Left lung (tissue), 10 donors: ENCODE results near the gene CLEC9A. TPM values are rescaled to one million over a fixed set of nuclear protein-coding genes. Genes with fewer than 3 reads are reported as not detected.

Source experiments
- ATAC-seq: fragments of 200-7000 bp; cut with Tn5 transposase; one replicate; pipeline ENCODE4 v1.9.1; 2020; ENCODE audit warnings: moderate library complexity
- DNase-seq, 4 donors: peaks; one replicate each; pipeline ENCODE4 v3.0.0-alpha.2; 2013 to 2020
- H3K27ac ChIP-seq, 2 donors: fragments of 200-600 bp; sonication (generic) in 1 of 2; one replicate each; pipeline versions ENCODE4 v1.5.0 to v1.8.0; 2020 to 2021
- H3K27me3 ChIP-seq, 2 donors: fragments of 200-600 bp; sonication (generic) in 1 of 2; one replicate each; pipeline versions ENCODE4 v1.5.0 to v1.8.0; 2020 to 2021
- H3K36me3 ChIP-seq, 2 donors: fragments of 200-600 bp; sonication (generic) in 1 of 2; one replicate each; pipeline versions ENCODE4 v1.5.0 to v1.8.0; 2020 to 2021
- H3K4me1 ChIP-seq, 2 donors: fragments of 200-600 bp; one replicate each; pipeline ENCODE4 v1.8.0; 2021
- H3K4me3 ChIP-seq, 2 donors: fragments of 200-600 bp; sonication (generic) in 1 of 2; one replicate each; pipeline versions ENCODE4 v1.5.0 to v1.8.0; 2020 to 2021; ENCODE audit warnings: mild to moderate bottlenecking in 1 of 2
- H3K9me3 ChIP-seq, 2 donors: fragments of 200-600 bp; sonication (generic) in 1 of 2; one replicate each; pipeline versions ENCODE4 v1.5.0 to v1.8.0; 2020 to 2021
- CTCF ChIP-seq, 2 donors: fragments of 200-600 bp; sonication (generic) in 1 of 2; IDR thresholded peaks; one replicate each; pipeline versions ENCODE4 v1.5.0 to v1.8.0; 2021; ENCODE audit warnings: antibody characterized with exemption in 2 of 2
- intact Hi-C, 2 donors: fragments of 100-400 bp; cut with DNase I; formaldehyde crosslinking; loops; one replicate each; pipeline versions ENCODE4 v1.11.2 to v1.14.2; 2022
- polyA plus RNA-seq, 6 donors: library from polyadenylated mRNA; unstranded; fragments of 120-200 nt; gene quantifications; one replicate each; pipeline ENCODE4 v1.2.1, GENCODE V29; 2013; ENCODE audit not compliant: insufficient read length in 6 of 6
- total RNA-seq, 2 donors: library from RNA; stranded (reverse); fragmentation: NEBNext Ultra II Directional; extraction: Animal tissue kit (Norgen Biotek cat#: 25700); gene quantifications; one replicate each; pipeline ENCODE4 v1.2.1, GENCODE V29; 2021
- donor health status: DM: no; HTN: yes; CAD: no.
- donor health status: DM: no; HTN: no; CAD: no.

The CLEC9A gene
- total and polyA plus RNA-seq, 8 donors, result 0.17 to 2.5 (median 2.2) TPM; not detected in 1

- Histone ChIP-seq H3K36me3 (no peaks in the 10 kb centered on the region), H3K9me3 (no peaks in the 10 kb centered on the region), H3K4me3 (no peak overlapping the region), H3K4me1 (no peaks in the 10 kb centered on the region), H3K27me3 (no peaks in the 10 kb centered on the region), H3K27ac (no peak overlapping the region)
- no peak for TF ChIP-seq CTCF (IDR thresholded peaks at IDR 0.05)
- no peak for DNase-seq
- intact Hi-C loops, result no loop called here
- no peak for ATAC-seq
These were observed 17.7 kb upstream of the CLEC9A start for GRCh38 chr12:10012630-10013330.

GRCh38 chr12:10015450-10015849 is 15.0 kb upstream of the CLEC9A start:
- ATAC-seq (no peak), DNase-seq (no peak)
- Histone ChIP-seq H3K9me3 (no peaks in the 10 kb centered on the region), H3K36me3 (no peaks in the 10 kb centered on the region), H3K27ac (no peak overlapping the region), H3K4me3 (no peak overlapping the region), H3K27me3 (no peaks in the 10 kb centered on the region), H3K4me1 (no peaks in the 10 kb centered on the region)
- intact Hi-C loops, result no loop called here
- TF ChIP-seq CTCF (IDR thresholded peaks at IDR 0.05), result no peak

- no peak overlapping the region for H3K4me3 ChIP-seq
- no peaks in the 10 kb centered on the region for H3K27me3 ChIP-seq
- ATAC-seq (no peak), DNase-seq (no peak)
- H3K36me3 ChIP-seq, result no peaks in the 10 kb centered on the region
- intact Hi-C loops, result no loop called here
- no peak for TF ChIP-seq CTCF (IDR thresholded peaks at IDR 0.05)
- no peaks in the 10 kb centered on the region for H3K4me1 ChIP-seq
- no peak overlapping the region for H3K27ac ChIP-seq
- no peaks in the 10 kb centered on the region for H3K9me3 ChIP-seq
These were observed 13.6 kb upstream of the CLEC9A start for GRCh38 chr12:10016881-10017280.

GRCh38 chr12:10018386-10018785 is 12.1 kb upstream of the CLEC9A start:
- Histone ChIP-seq H3K27ac (no peak overlapping the region), H3K9me3 (no peaks in the 10 kb centered on the region), H3K36me3 (no peaks in the 10 kb centered on the region), H3K4me3 (no peak overlapping the region), H3K4me1 (no peaks in the 10 kb centered on the region), H3K27me3 (no peaks in the 10 kb centered on the region)
- TF ChIP-seq CTCF (IDR thresholded peaks at IDR 0.05), result no peak
- ATAC-seq, result no peak
- no peak for DNase-seq
- intact Hi-C loops, result no loop called here

- DNase-seq, result no peak
- intact Hi-C loops, result no loop called here
- Histone ChIP-seq H3K4me1 (no peaks in the 10 kb centered on the region), H3K27ac (no peak overlapping the region), H3K27me3 (no peaks in the 10 kb centered on the region), H3K9me3 (no peaks in the 10 kb centered on the region), H3K36me3 (no peaks in the 10 kb centered on the region), H3K4me3 (no peak overlapping the region)
- no peak for ATAC-seq
- no peak for TF ChIP-seq CTCF (IDR thresholded peaks at IDR 0.05)
These were observed 9.1 kb upstream of the CLEC9A start for GRCh38 chr12:10021342-10021741.
